ENCODE measurements around the gene C19orf12.
A peak's percentile ranks its signal among the peaks of the same experiment; 100 is the strongest.

Gene C19orf12

GRCh38 chr19:29699861-29700260 is 15.2 kb downstream of the C19orf12 start:
- no peak for DNase-seq (ENCODE audit: low read depth)
- H3K4me3 ChIP-seq (ENCODE audit: low read depth, low read length) = no peak overlapping the region
- TF ChIP-seq CTCF (IDR thresholded peaks at IDR 0.05; ENCODE audit: control insufficient read depth, extremely low read depth, insufficient read depth) = no peak

GRCh38 chr19:29697523-29698261 is 17.4 kb downstream of the C19orf12 start:
- no peak for DNase-seq (ENCODE audit: low read depth)
- H3K4me3 ChIP-seq (ENCODE audit: low read depth, low read length) = no peak overlapping the region
- TF ChIP-seq CTCF (IDR thresholded peaks at IDR 0.05; ENCODE audit: control insufficient read depth, extremely low read depth, insufficient read depth) = no peak

GRCh38 chr19:29696565-29696846 is 18.6 kb downstream of the C19orf12 start:
- H3K4me3 ChIP-seq (ENCODE audit: low read depth, low read length) = no peak overlapping the region
- no peak for DNase-seq (ENCODE audit: low read depth)
- TF ChIP-seq CTCF (IDR thresholded peaks at IDR 0.05; ENCODE audit: control insufficient read depth, extremely low read depth, insufficient read depth) = no peak

GRCh38 chr19:29695765-29696564 is 19.1 kb downstream of the C19orf12 start:
- H3K4me3 ChIP-seq (ENCODE audit: low read depth, low read length) = no peak overlapping the region
- no peak for TF ChIP-seq CTCF (IDR thresholded peaks at IDR 0.05; ENCODE audit: control insufficient read depth, extremely low read depth, insufficient read depth)
- no peak for DNase-seq (ENCODE audit: low read depth)

- TF ChIP-seq CTCF (IDR thresholded peaks at IDR 0.05; ENCODE audit: control insufficient read depth, extremely low read depth, insufficient read depth) = peak; percentile 85
- H3K4me3 ChIP-seq (ENCODE audit: low read depth, low read length) = no peak overlapping the region
- DNase-seq (ENCODE audit: low read depth) = no peak
Observed at GRCh38 chr19:29694669-29695627, 20.1 kb downstream of the C19orf12 start.

- no peak for TF ChIP-seq CTCF (IDR thresholded peaks at IDR 0.05; ENCODE audit: control insufficient read depth, extremely low read depth, insufficient read depth)
- DNase-seq (ENCODE audit: low read depth) = no peak
- H3K4me3 ChIP-seq (ENCODE audit: low read depth, low read length) = no peak overlapping the region
Observed at GRCh38 chr19:29694161-29694560, 20.9 kb downstream of the C19orf12 start.
